Skeletal muscle tissue (tissue), 4 donors: Measurements from ENCODE around the gene PFN1. TPM values are rescaled to one million over a fixed set of nuclear protein-coding genes. Genes with fewer than 3 reads are reported as not detected.

Experiments
- H3K27ac ChIP-seq: one replicate; pipeline ENCODE4 v1.7.0; 2013; ENCODE audit warnings: mild to moderate bottlenecking, low read depth, low read length, inconsistent platforms
- H3K27me3 ChIP-seq, 3 donors: one replicate each; pipeline ENCODE4 v1.7.0; 2013; ENCODE audit warnings: low read length in 3 of 3; ENCODE audit not compliant: control insufficient read depth in 3 of 3, insufficient read depth in 3 of 3
- H3K36me3 ChIP-seq, 3 donors: one replicate each; pipeline ENCODE4 v1.7.0; 2013; ENCODE audit warnings: low read length in 3 of 3; ENCODE audit not compliant: control insufficient read depth in 3 of 3, insufficient read depth in 3 of 3
- H3K4me1 ChIP-seq, 3 donors: one replicate each; pipeline ENCODE4 v1.7.0; 2013; ENCODE audit warnings: low read length in 3 of 3, mild to moderate bottlenecking in 3 of 3; ENCODE audit not compliant: control insufficient read depth in 3 of 3, insufficient read depth in 3 of 3
- H3K4me3 ChIP-seq, 3 donors: one replicate each; pipeline ENCODE4 v1.7.0; 2013; ENCODE audit warnings: low read length in 3 of 3
- H3K9ac ChIP-seq, 3 donors: one replicate each; pipeline ENCODE4 v1.7.0; 2013; ENCODE audit warnings: low read length in 3 of 3, mild to moderate bottlenecking in 3 of 3, moderate library complexity in 2 of 3, low read depth in 1 of 3
- H3K9me3 ChIP-seq, 3 donors: one replicate each; pipeline ENCODE4 v1.7.0; 2013; ENCODE audit warnings: low read length in 3 of 3; ENCODE audit not compliant: control insufficient read depth in 3 of 3
- total RNA-seq: library from RNA; depleted of rRNA; stranded (reverse); fragments of >200 nt; gene quantifications from one replicate; pipeline ENCODE4 v1.2.3, GENCODE V29; 2014
- donor health status: Osteomylitis.

PFN1 gene
- total RNA-seq, 1 donor from 2014 or later, result 137 TPM

GRCh38 chr17:4946312-4946976 is 1.9 kb downstream of the PFN1 start:
- peaks cover 38 to 45% (median 41%) of the 10 kb centered on the region in 3 donors for H3K36me3 ChIP-seq
- H3K4me1 ChIP-seq, result peaks cover 37 to 65% (median 44%) of the 10 kb centered on the region in 3 donors
- H3K4me3 ChIP-seq, result peak overlapping the region; percentile 58 to 95 (median 68)
- H3K27me3 ChIP-seq, result no peaks in the 10 kb centered on the region
- H3K9ac ChIP-seq, result peak overlapping the region; percentile 4 to 65 (median 30)
- no peaks in the 10 kb centered on the region for H3K9me3 ChIP-seq
- H3K27ac ChIP-seq, result peak overlapping the region; percentile 98

GRCh38 chr17:4945944-4946280 is 2.4 kb downstream of the PFN1 start:
- Histone ChIP-seq H3K9me3 (no peaks in the 10 kb centered on the region), H3K4me3 (peak overlapping the region; percentile 58 to 95 (median 68)), H3K4me1 (peaks cover 42 to 66% (median 50%) of the 10 kb centered on the region in 3 donors), H3K9ac (peak overlapping the region in 2 of 3 donors; percentile 51 to 65), H3K36me3 (peaks cover 38 to 42% (median 41%) of the 10 kb centered on the region in 3 donors), H3K27me3 (no peaks in the 10 kb centered on the region), H3K27ac (peak overlapping the region; percentile 98)

- Histone ChIP-seq H3K9ac (peak overlapping the region; percentile 43 to 65 (median 51)), H3K36me3 (peaks cover 38 to 42% (median 41%) of the 10 kb centered on the region in 3 donors), H3K4me1 (peaks cover 42 to 66% (median 49%) of the 10 kb centered on the region in 3 donors), H3K27me3 (no peaks in the 10 kb centered on the region), H3K4me3 (peak overlapping the region; percentile 23 to 46 (median 45)), H3K27ac (peak overlapping the region; percentile 81), H3K9me3 (no peaks in the 10 kb centered on the region)
These were observed 3.0 kb downstream of the PFN1 start for GRCh38 chr17:4945176-4945943.

- peak overlapping the region in 1 of 3 donors; percentile 46 for H3K4me3 ChIP-seq
- H3K27me3 ChIP-seq, result no peaks in the 10 kb centered on the region
- peak overlapping the region; percentile 81 for H3K27ac ChIP-seq
- H3K9me3 ChIP-seq, result no peaks in the 10 kb centered on the region
- H3K36me3 ChIP-seq, result peaks cover 38 to 42% (median 41%) of the 10 kb centered on the region in 3 donors
- H3K9ac ChIP-seq, result peak overlapping the region; percentile 16 to 53 (median 51)
- H3K4me1 ChIP-seq, result peaks cover 42 to 62% (median 47%) of the 10 kb centered on the region in 3 donors
These were observed 3.7 kb downstream of the PFN1 start for GRCh38 chr17:4944554-4945175.

GRCh38 chr17:4944163-4944553 is 4.2 kb downstream of the PFN1 start:
- H3K4me3 ChIP-seq, result no peak overlapping the region

GRCh38 chr17:4942760-4943508 is 5.4 kb downstream of the PFN1 start:
- Histone ChIP-seq H3K27ac (no peak overlapping the region), H3K4me1 (peaks cover 56 to 76% (median 59%) of the 10 kb centered on the region in 3 donors), H3K9me3 (no peaks in the 10 kb centered on the region), H3K36me3 (peaks cover 46 to 54% (median 46%) of the 10 kb centered on the region in 3 donors), H3K9ac (peak overlapping the region in 1 of 3 donors; percentile 33), H3K27me3 (no peaks in the 10 kb centered on the region), H3K4me3 (no peak overlapping the region)

More at GRCh38 chr17:4944163-4944553, 4.2 kb downstream of the PFN1 start:
- peaks cover 43 to 67% (median 49%) of the 10 kb centered on the region in 3 donors for H3K4me1 ChIP-seq
- H3K27ac ChIP-seq, result peak overlapping the region; percentile 81
- peak overlapping the region in 1 of 3 donors; percentile 51 for H3K9ac ChIP-seq
- H3K36me3 ChIP-seq, result peaks cover 38 to 44% (median 41%) of the 10 kb centered on the region in 3 donors
- H3K9me3 ChIP-seq, result no peaks in the 10 kb centered on the region
- H3K27me3 ChIP-seq, result no peaks in the 10 kb centered on the region

GRCh38 chr17:4941319-4941610 is 7.1 kb downstream of the PFN1 start:
- Histone ChIP-seq H3K4me3 (peak overlapping the region; percentile 81 to 95 (median 91)), H3K9me3 (no peaks in the 10 kb centered on the region), H3K27me3 (no peaks in the 10 kb centered on the region), H3K27ac (peak overlapping the region; percentile 92), H3K36me3 (peaks cover 55 to 65% (median 59%) of the 10 kb centered on the region in 3 donors), H3K9ac (peak overlapping the region; percentile 94 to 99 (median 98)), H3K4me1 (peaks cover 59 to 81% (median 68%) of the 10 kb centered on the region in 3 donors)

GRCh38 chr17:4940555-4941318 is 7.6 kb downstream of the PFN1 start:
- peak overlapping the region; percentile 94 to 99 (median 98) for H3K9ac ChIP-seq
- H3K27ac ChIP-seq, result peak overlapping the region; percentile 92
- peaks cover 54 to 67% (median 60%) of the 10 kb centered on the region in 3 donors for H3K36me3 ChIP-seq
- H3K4me1 ChIP-seq, result peaks cover 59 to 81% (median 68%) of the 10 kb centered on the region in 3 donors
- no peaks in the 10 kb centered on the region for H3K9me3 ChIP-seq
- peak overlapping the region; percentile 81 to 95 (median 91) for H3K4me3 ChIP-seq
- no peaks in the 10 kb centered on the region for H3K27me3 ChIP-seq
